Suppressor macrophage treated with lipopolysaccharide for 1 hour (primary cell): ENCODE data around the gene SHISA8.

Source experiments
- DNase-seq, 3 donors: peaks; one replicate each; pipeline ENCODE4 v3.0.0-alpha.2; 2020 to 2022

The SHISA8 gene

GRCh38 chr22:41913842-41914534, 886 bp downstream of the SHISA8 start:
- no peak for DNase-seq

GRCh38 chr22:41913040-41913719, 1.7 kb downstream of the SHISA8 start:
- no peak for DNase-seq

- DNase-seq = no peak
Observed at GRCh38 chr22:41912338-41913039, 2.4 kb downstream of the SHISA8 start.

GRCh38 chr22:41911001-41911611, 3.8 kb downstream of the SHISA8 start:
- DNase-seq = no peak

- DNase-seq = peak in 2 of 3 donors; percentile 43 to 55
Observed at GRCh38 chr22:41910050-41911000, 4.5 kb downstream of the SHISA8 start.

GRCh38 chr22:41909310-41910049, 5.4 kb downstream of the SHISA8 start:
- no peak for DNase-seq

GRCh38 chr22:41908411-41909309, 6.2 kb downstream of the SHISA8 start:
- no peak for DNase-seq

- DNase-seq = no peak
Observed at GRCh38 chr22:41907436-41908401, 7.2 kb downstream of the SHISA8 start.

- DNase-seq = no peak
Observed at GRCh38 chr22:41906822-41907221, 8.1 kb downstream of the SHISA8 start.

- no peak for DNase-seq
Observed at GRCh38 chr22:41905411-41906202, 9.3 kb downstream of the SHISA8 start.

- DNase-seq = no peak
Observed at GRCh38 chr22:41904450-41905410, 10.1 kb downstream of the SHISA8 start.

- DNase-seq = no peak
Observed at GRCh38 chr22:41902932-41903421, 11.9 kb downstream of the SHISA8 start.

- DNase-seq = no peak
Observed at GRCh38 chr22:41902016-41902415, 12.9 kb downstream of the SHISA8 start.

- no peak for DNase-seq
Observed at GRCh38 chr22:41900652-41901312, 14.1 kb downstream of the SHISA8 start.

GRCh38 chr22:41899992-41900651, 14.8 kb downstream of the SHISA8 start:
- no peak for DNase-seq

- no peak for DNase-seq
Observed at GRCh38 chr22:41899110-41899509, 15.8 kb downstream of the SHISA8 start.
